ENCODE data around the gene ZNF649.

The ZNF649 gene

GRCh38 chr19:51887522-51888498 is 17.0 kb downstream of the ZNF649 start, which contains the start of gene ZNF577:
TSS of gene ZNF577 (minus strand) at chr19:51887951. CDS start at chr19:51880382, 7,569 bp downstream.
- DNase-seq: no peak

- DNase-seq: no peak
Measured at GRCh38 chr19:51884713-51885112, 20.1 kb downstream of the ZNF649 start.

GRCh38 chr19:51882518-51882917 is 22.3 kb downstream of the ZNF649 start:
- DNase-seq: no peak

- no peak for DNase-seq
Measured at GRCh38 chr19:51873097-51873496, 31.7 kb downstream of the ZNF649 start.

GRCh38 chr19:51861870-51862622 is 42.8 kb downstream of the ZNF649 start:
- DNase-seq: no peak
